ENCODE measurements around the gene SLC9A8. TPM values are rescaled to one million over a fixed set of nuclear protein-coding genes. Genes with fewer than 3 reads are reported as not detected.

The SLC9A8 gene
- total RNA-seq, 1 experiment from 2014 or later = 21.4 TPM

DNA sequence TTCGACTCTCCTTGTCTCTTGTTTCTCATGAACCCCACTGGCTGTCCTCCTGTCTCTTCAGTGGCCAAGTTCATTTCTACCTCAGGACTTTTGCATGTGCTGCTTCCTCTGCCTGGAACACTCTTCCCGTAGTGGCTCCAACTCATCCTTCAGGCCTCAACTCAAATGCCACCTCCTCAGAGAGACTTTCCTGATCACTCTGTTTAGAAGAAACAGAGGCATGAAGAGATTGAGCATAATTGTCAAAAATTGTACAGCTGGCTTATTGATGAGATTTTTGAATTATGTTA is 17.5 kb upstream of the SLC9A8 start:
- peaks cover 36% of the 10 kb centered on the region for H3F3A ChIP-seq (ENCODE audit: insufficient read depth, low read depth)
- no peaks in the 10 kb centered on the region for H4K20me1 ChIP-seq (ENCODE audit: insufficient read depth)
- peaks cover 43% of the 10 kb centered on the region for H3K4me1 ChIP-seq (replicated peaks; ENCODE audit: insufficient read depth)
- no peak overlapping the region for H3K27ac ChIP-seq
- no peaks in the 10 kb centered on the region for H3K9me3 ChIP-seq (ENCODE audit: insufficient read depth, low read depth)
- no peaks in the 10 kb centered on the region for H3K9me2 ChIP-seq (ENCODE audit: insufficient read depth)
- no peak for DNase-seq
- H3K79me2 ChIP-seq (ENCODE audit: low read depth) = no peaks in the 10 kb centered on the region
- TF ChIP-seq EZH2 (IDR thresholded peaks at IDR 0.05; ENCODE audit: low read depth) = no peak
- TF ChIP-seq CTCF (conservative IDR thresholded peaks at IDR 0.05) = no peak
- ChIA-PET CTCF (no interaction called here), POLR2A (ENCODE audit: unreplicated experiment) (interaction anchor here (0.6 kb wide), 1 partner anchor 13 kb away, joined by 3 read pairs; no protein-coding TSS in a partner anchor)
- no peak overlapping the region for H2AFZ ChIP-seq
- H3K4me2 ChIP-seq = no peak overlapping the region
- no peak overlapping the region for H3K4me3 ChIP-seq
- intact Hi-C loops (cut with micrococcal nuclease; ENCODE audit: unreplicated experiment) = no loop called here
- H3K27me3 ChIP-seq (ENCODE audit: insufficient read depth, low read depth) = no peaks in the 10 kb centered on the region
- H3K36me3 ChIP-seq (ENCODE audit: low read depth) = no peaks in the 10 kb centered on the region
- no TSS peak for BruUV-seq (replicated peaks)

DNA sequence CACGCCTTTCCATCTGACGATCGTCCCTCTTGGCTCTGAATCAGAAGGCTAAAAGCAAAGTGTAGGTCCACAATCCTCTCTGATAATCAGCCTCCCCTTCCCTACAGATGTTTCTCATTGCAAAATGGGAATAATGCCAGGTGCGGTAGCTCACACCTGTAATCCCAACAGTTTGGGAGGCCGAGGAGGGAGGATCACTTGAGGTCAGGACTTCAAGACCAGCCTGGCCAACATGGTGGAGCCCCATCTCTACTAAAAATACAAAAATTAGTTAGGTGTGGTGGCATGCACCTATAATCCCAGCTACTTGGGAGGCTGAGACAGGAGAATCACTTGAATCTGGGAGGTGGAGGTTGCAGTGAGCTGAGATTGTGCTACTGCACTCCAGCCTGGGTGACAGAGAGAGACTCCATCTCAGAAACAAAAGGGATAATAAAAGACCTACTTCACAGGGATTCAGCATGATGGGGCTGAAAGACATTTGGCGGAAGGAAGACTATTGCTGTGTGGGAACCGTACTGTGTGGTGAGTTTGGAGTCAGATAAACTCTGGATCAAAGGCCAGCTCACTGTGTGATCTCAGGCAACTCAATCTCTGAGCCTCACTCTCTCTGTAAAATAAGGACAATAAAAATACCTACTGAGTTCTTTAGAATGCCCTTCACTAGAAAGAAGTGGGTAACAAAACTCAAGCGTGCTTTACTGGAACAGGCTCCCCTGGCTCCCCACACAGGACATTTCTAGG is 15.9 kb upstream of the SLC9A8 start:
- Histone ChIP-seq H3K27ac (no peak overlapping the region), H3K36me3 (ENCODE audit: low read depth) (no peaks in the 10 kb centered on the region), H3K4me1 (replicated peaks; ENCODE audit: insufficient read depth) (peaks cover 26% of the 10 kb centered on the region), H3K9me2 (ENCODE audit: insufficient read depth) (no peaks in the 10 kb centered on the region), H2AFZ (no peak overlapping the region), H3K9me3 (ENCODE audit: insufficient read depth, low read depth) (no peaks in the 10 kb centered on the region), H3K4me2 (no peak overlapping the region), H4K20me1 (ENCODE audit: insufficient read depth) (no peaks in the 10 kb centered on the region), H3K4me3 (no peak overlapping the region), H3K27me3 (ENCODE audit: insufficient read depth, low read depth) (no peaks in the 10 kb centered on the region), H3F3A (ENCODE audit: insufficient read depth, low read depth) (peaks cover 19% of the 10 kb centered on the region), H3K79me2 (ENCODE audit: low read depth) (no peaks in the 10 kb centered on the region)
- intact Hi-C loops (cut with micrococcal nuclease; ENCODE audit: unreplicated experiment) = no loop called here
- no TSS peak for BruUV-seq (replicated peaks)
- POLR2A ChIA-PET (ENCODE audit: unreplicated experiment) = no interaction called here
- CTCF ChIA-PET = no interaction called here
- DNase-seq = no peak
- no peak for TF ChIP-seq EZH2 (IDR thresholded peaks at IDR 0.05; ENCODE audit: low read depth)
- no peak for TF ChIP-seq CTCF (conservative IDR thresholded peaks at IDR 0.05)

DNA sequence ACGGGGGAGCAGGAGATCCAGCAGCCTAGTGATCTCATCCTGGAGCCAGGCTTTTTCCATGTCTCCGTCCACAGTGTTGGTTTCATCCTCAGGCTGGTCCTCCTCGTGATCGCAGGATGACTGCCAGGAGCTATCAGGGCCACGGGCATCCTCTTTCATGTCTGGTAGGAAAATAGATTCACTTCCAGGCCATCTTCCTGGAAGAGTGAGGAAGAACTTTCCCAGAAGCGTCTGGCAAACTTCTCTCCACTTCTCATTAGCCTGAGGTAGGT is 15.3 kb upstream of the SLC9A8 start:
- BruUV-seq (replicated peaks) = no TSS peak
- H3K4me1 ChIP-seq (replicated peaks; ENCODE audit: insufficient read depth) = peaks cover 21% of the 10 kb centered on the region
- intact Hi-C loops (cut with micrococcal nuclease; ENCODE audit: unreplicated experiment) = no loop called here
- no peaks in the 10 kb centered on the region for H3K36me3 ChIP-seq (ENCODE audit: low read depth)
- H3K9me3 ChIP-seq (ENCODE audit: insufficient read depth, low read depth) = no peaks in the 10 kb centered on the region
- no peak overlapping the region for H3K4me3 ChIP-seq
- ChIA-PET CTCF (no interaction called here), POLR2A (ENCODE audit: unreplicated experiment) (no interaction called here)
- no peak for TF ChIP-seq CTCF (conservative IDR thresholded peaks at IDR 0.05)
- H3K79me2 ChIP-seq (ENCODE audit: low read depth) = no peaks in the 10 kb centered on the region
- no peak overlapping the region for H3K27ac ChIP-seq
- H4K20me1 ChIP-seq (ENCODE audit: insufficient read depth) = no peaks in the 10 kb centered on the region
- no peaks in the 10 kb centered on the region for H3K9me2 ChIP-seq (ENCODE audit: insufficient read depth)
- DNase-seq = no peak
- no peaks in the 10 kb centered on the region for H3K27me3 ChIP-seq (ENCODE audit: insufficient read depth, low read depth)
- H3F3A ChIP-seq (ENCODE audit: insufficient read depth, low read depth) = peaks cover 15% of the 10 kb centered on the region
- no peak overlapping the region for H3K4me2 ChIP-seq
- no peak overlapping the region for H2AFZ ChIP-seq
